Activated CD4-positive, alpha-beta T cell treated with anti-CD3 and anti-CD28 coated beads, Interleukin-2, amount 50 U/mL, for 1 hour (primary cell): ENCODE results near the gene CKAP2L.

ENCODE experiments used
- DNase-seq: peaks from one replicate; pipeline ENCODE4 v3.0.0-alpha.2; 2020

CKAP2L gene

DNA sequence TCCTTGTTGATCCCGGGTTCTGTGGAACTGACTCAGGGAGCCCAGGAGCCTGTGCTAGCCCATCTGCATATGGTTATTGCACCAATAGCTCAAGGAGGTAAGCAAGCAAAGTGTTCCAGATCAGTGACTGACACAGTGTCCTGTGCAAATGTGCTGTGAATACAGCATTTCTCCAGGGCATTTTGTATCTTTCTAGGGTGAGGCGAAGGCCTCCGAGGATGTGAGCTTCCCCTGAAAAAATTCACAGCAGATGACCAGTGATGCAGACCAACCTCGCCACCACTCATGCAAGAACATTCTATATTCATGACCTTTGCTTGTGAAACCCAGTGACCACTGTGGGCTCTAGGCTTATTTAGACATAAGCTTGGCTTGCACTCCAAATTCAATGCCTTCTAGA, 58.8 kb downstream of the CKAP2L start:
- DNase-seq = no peak

DNA sequence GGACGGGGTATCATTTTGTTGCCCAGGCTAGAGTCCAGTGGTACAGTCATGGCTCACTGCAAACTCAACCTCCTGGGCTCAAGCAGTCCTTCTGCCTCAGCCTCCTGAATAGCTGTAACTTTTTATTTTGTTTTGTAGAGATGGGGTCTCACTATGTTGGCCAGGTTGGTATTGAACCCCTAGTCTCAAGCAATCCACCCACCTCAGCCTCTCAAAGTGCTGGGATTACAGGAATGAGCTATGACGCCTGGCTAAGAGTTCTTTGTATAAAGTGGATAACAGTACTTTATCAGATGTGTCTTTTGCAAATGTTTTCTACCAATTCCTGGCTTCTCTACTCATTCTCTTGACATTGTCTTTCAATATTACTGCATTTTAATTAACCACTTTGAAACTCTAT, 60.7 kb downstream of the CKAP2L start:
- DNase-seq = no peak

DNA sequence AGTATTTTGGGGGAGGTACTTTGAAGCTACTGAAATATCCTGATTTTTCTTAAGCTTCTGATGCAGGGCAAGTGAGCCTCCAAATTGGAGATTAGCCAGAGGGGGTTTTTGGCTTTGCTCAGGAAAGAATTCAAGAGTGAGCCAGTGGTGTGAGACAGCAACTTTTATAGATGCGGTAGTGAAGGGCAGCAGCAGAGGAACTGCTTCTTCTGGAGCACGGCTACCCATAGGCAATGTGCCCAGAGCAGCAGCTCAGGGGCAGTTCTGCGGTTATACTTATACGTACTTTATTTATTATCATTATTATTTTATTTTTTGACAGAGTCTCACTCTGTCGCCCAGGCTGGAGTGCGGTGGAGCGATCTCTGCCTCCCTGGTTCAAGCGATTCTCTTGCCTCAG, 63.4 kb downstream of the CKAP2L start:
- DNase-seq = no peak

DNA sequence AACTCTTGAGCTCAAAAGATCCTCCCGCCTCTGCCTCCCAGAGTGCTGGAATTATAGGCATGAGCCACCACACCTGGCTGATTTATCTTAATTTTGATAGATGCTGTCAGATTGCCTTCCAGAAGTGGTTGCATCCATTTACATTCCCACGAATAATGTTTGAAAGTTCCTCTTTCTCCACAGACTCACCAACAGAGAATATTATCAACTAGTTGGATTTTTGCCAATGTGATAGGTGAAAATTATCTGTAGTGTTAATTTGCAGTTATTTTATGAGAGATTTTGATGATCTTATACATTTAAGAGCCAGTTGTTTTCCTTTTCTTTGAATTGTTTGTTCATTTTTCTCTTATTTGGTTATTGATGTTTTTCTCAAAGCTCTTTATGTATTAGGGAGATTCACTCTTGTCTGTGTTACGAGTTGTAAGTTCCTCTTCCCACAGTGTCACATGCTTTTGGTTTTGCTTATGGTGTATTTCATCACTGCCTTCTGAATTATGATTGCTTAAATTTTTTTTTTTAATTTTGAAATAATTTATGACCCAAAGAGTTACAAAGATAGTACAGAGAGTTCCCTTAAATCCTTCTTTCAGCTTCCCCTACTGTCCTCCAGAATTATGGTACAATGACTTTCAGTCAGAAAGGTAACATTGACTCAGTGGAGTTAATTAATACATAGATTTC, 64.3 kb downstream of the CKAP2L start:
- DNase-seq = no peak

DNA sequence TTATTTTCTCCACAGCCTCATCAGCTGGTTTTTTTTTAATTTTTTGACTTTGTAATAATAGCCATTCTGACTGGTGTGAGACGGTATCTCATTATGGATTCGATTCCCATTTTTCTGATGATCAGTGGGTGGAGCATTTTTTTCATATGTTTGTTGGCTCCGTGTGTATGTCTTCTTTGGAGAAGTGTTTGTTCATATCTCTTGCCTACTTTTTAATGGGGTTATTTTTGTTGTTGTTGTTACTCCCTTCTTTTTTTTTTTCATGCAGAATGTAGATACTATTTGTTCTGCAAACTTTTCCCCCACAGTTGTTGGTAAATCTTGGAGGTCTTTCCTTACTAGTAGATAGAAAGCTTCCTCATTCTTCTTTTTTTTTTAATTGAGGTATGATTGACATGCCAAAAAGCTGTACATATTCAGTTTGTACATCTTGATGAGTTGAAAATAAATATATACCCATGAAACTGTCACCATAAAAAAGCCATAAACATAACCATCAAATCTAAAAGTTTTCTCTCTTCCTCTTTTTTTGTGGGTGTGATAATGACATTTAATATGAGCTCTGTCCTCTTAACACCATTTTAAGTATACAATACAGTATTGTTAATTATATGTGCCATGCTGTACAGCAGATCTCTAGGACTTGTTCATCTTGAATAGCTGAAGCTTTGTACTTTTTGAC, 65.4 kb downstream of the CKAP2L start:
- DNase-seq = no peak

DNA sequence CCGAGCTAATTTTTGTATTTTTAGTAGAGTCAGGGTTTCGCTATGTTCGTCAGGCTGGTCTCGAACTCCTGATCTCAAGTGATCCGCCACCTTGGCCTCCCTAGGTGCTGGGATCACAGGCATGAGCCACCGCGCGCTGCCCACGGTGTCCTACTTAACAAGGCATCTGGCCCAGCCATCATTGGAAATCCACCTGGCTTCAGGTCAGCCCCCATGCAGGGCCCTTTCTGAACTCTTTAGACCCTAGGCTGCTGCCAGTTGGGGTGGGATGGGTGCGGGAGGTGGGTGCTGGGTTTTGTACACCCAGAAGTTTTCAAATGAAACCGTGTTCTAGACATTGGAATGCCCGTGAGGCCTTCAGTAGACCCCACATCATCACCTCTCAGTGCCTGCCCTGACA, 70.2 kb downstream of the CKAP2L start:
- DNase-seq = no peak

DNA sequence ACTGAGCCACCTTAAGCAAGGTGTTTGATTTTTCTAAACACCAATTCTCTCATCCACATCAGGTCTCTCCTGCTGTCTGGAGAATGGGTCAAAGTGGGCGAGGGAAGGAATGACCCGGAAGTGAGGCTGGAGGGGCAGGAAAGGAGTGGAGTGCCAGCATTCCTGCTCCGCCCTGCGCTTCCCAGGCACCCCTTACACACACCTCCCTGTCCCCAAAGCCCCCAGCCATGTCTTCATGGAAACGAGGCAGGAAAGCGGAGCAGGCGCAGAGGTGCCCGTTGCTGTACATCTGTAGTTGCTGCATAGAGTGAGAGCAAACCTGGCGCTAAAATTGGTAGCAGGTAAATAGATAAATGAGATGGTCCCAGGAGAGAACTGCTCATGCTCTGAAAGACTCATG, 70.8 kb downstream of the CKAP2L start:
- no peak for DNase-seq

DNA sequence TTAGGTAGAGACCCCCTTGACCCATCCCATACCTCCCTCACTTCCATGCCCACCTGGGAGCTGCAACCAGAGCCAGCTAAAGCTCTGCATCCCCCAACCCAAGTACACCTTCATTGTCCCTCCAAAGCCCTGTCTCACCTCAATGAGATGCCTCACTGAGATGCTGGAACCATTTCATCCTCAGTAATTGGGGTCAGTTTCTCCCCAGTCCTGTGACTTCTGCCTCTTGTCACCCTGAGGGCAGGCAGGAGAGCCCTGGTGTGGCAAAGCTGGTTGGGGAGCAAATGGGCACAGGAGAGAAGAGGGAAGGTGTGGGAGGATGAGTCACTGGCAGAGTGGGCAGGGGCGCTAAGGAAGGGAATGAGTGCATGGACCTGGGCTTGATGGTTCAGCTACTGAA, 71.5 kb downstream of the CKAP2L start:
- no peak for DNase-seq

DNA sequence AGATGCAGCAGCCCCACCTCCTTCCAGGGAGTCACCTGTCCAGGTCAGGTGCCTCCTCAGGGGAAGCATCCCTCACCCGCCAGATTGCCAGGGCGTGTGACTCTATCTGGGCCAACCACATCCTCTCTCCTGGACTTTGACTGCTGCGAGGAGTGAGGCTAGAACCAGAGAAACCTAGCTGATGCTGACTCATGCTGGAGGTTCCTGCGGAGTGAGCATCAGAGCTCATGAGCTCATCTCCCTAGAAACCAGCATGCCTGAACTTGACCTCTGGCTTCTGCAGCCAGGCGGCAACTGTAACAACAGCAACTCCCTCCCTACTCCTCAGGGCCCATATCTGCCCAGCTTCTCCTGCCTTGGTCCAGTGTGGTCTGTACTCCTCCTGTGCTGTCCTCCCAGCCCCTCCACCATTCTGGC, 71.9 kb downstream of the CKAP2L start:
- peak; percentile 28 for DNase-seq

DNA sequence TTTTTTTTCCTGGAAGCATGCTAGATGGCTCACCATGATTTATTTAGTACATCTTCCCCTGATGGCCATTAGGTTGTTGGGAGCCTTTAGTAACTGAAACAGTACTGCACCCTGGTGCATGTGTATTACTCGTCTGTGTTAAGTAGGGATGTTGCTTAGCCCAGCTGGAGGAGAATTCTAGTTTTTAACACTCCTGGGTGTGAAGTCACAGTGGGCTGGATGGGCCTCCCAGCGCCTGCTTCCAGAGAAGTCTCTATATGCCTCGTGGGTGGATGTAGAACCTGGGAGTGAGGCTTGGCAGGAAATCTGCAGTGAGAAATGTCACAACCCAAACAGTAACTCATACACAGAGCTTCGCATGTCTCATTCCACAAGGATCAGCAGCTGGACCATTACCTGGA, 72.5 kb downstream of the CKAP2L start:
- DNase-seq = no peak

DNA sequence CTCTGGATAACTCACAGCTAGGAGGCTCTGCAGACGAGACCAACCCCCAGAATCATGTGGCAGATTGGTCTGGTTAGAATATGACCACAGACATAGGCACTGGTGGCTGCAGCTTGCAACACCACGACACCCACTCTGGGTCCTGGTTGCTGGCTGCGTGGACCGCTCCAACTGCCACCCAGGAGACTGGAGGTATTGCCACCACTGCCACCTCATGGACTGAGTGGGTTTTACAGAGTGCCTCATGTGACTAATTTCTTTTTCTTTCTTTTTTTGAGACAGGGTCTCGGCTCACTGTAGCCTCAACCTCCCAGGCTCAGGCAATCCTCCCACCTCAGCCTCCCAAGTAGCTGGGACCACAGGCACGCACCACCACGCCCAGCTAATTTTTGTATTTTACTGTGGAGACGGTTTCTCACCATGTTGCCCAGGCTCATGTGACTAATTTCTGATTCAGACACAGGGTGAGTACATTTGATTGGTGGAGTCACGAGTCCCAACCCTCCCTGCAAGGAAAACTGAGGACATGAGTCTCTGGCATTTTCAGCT, 73.5 kb downstream of the CKAP2L start:
- peak; percentile 63 for DNase-seq

DNA sequence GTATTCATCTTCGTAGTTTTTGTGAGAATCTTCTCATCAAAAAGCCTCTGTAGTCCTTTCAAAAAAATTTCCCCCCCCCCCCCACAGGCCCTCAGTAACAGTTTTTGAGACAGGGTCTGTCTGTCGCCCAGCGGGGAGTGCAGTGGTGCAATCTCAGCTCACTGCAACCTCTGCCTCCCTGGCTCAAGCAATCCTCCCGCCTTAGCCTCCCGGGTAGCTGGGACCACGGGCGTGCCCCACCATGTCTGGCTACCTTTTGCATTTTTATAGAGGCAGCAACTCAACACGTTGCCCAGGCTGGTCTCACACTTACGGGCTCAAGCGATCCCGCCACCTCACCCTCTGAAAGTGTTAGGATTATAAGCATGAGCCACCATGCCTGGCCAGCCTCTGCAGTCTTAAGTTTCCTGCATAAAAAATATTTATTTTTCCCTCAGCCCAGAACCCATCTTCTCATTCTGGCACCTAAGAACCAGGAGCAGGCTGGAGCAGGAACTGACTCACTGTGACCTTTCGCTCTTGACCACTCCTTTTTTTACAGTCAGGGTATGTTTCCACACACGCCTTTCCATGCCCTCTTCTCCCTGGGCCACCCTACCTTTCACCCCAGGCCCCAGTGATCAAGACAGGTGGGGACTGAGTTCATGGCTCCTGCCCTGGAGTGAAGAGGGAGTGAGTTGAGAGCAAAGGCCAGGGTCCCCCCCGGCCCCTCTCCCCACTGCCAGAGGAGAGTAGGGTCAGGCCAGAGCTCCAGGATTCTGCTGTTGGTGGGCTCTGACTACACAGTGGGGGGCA, 76.1 kb downstream of the CKAP2L start:
- no peak for DNase-seq

DNA sequence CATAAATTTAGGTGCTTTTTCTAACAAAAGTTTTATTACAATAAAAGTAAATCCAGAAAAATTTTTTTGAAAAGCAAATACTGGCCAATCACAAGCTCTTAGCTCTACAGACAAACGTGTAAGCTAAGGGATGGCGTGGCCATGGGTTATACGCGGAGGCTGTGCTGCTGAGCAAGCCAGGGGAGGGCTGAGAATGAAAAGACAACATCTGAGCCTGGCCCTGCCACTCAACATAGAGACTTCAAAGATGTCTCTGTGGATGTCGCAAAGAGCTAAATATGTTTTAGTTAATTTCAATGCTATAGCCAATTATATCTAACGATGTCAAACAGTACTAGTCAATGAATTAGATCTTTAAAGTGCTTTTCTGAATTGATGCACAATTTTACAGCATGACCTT, 76.9 kb downstream of the CKAP2L start:
- DNase-seq = no peak
